MCF 10A (cell line): Measurements from ENCODE around the gene FAM180A. TPM values are rescaled to one million over a fixed set of nuclear protein-coding genes. Genes with fewer than 3 reads are reported as not detected.

Experiments used
- BruUV-seq: library from RNA; stranded (reverse); fragments of 400-500 nt; replicated peaks from 2 replicates; lab custom pipeline; 2021; lab: Mats Ljungman, UMichigan
- CTCF ChIA-PET: fragments of 300-600 bp; sonication (Branson Sonifier 250); formaldehyde crosslinking; extraction: SDS; loops from one replicate; lab custom pipeline; 2021; ENCODE audit warnings: antibody characterized with exemption, inconsistent platforms; lab: Yijun Ruan, JAX
- POLR2A ChIA-PET: fragments of 300-600, 350-650 bp; sonication (Branson Sonifier 250); formaldehyde crosslinking; extraction: SDS; loops from one replicate; lab custom pipeline; 2020; ENCODE audit warnings: antibody characterized with exemption, inconsistent platforms; lab: Yijun Ruan, JAX
- DNase-seq: peaks from one replicate; pipeline ENCODE4 v3.0.0-alpha.2; 2018; ENCODE audit not compliant: unreplicated experiment
- H3K27ac Mint-ChIP-seq: one replicate; pipeline ENCODE4 v1.8.0; 2022; ENCODE audit warnings: mild to moderate bottlenecking, low read depth, mixed read lengths; ENCODE audit not compliant: unreplicated experiment
- H3K27me3 Mint-ChIP-seq: one replicate; pipeline ENCODE4 v1.8.0; 2022; ENCODE audit warnings: mixed read lengths; ENCODE audit not compliant: insufficient read depth, unreplicated experiment
- H3K36me3 Mint-ChIP-seq: one replicate; pipeline ENCODE4 v1.8.0; 2022; ENCODE audit warnings: mild to moderate bottlenecking, moderate library complexity, mixed read lengths; ENCODE audit not compliant: insufficient read depth, unreplicated experiment
- H3K4me1 Mint-ChIP-seq: one replicate; pipeline ENCODE4 v1.8.0; 2022; ENCODE audit warnings: mixed read lengths; ENCODE audit not compliant: insufficient read depth, unreplicated experiment
- H3K4me3 Mint-ChIP-seq: one replicate; pipeline ENCODE4 v1.8.0; 2022; ENCODE audit warnings: mild to moderate bottlenecking, moderate library complexity, mixed read lengths; ENCODE audit not compliant: unreplicated experiment
- H3K9me3 Mint-ChIP-seq: one replicate; pipeline ENCODE4 v1.8.0; 2022; ENCODE audit warnings: mixed read lengths; ENCODE audit not compliant: unreplicated experiment
- intact Hi-C: fragments of 100-400 bp; cut with micrococcal nuclease; formaldehyde crosslinking; loops from 2 replicates; pipeline ENCODE4 v1.14.1; 2022
- total RNA-seq: library from RNA; stranded (reverse); gene quantifications from 2 replicates; pipeline ENCODE4 v1.2.3, GENCODE V29; 2022
- TF ChIP-seq, protein P1 (sequence below): fragments of 200-600 bp; IDR thresholded peaks from one replicate; pipeline ENCODE4 v1.8.0; 2022; ENCODE audit warnings: antibody characterized with exemption, mild to moderate bottlenecking; ENCODE audit not compliant: unreplicated experiment

The FAM180A gene
- total RNA-seq, 1 experiment from 2014 or later: not detected

DNA sequence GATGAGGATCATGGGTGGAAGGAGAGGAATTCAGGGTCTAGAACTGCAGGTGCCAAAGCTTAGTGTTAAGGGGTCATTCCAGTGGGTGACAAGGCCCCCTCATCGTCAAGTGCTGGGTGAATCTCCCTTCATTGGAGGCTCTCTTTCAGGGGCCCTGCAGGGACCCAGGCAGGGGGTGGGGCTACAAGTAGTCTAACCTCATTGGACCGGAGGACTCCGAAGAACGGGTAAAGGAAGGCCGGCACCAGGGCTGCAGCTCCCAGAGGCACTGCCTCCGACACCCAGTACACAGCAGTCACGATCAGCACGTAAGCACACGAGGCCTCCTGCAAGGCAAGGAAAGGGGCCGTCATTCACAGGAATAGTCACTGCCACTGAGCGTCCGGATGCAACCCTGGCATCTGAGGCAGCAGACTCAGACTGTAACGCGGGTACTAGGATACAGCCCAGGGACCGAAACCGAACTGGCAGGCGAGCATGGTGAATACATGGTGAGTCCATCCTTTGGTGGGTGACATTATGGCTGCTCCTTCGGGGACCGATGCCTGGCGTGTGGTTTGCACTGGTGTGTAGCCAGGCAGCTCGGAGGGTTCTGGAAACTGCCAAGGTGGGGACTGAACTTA lies 27.3 kb downstream of the FAM180A start:
- no peak for DNase-seq
- TF ChIP-seq, protein P1, sequence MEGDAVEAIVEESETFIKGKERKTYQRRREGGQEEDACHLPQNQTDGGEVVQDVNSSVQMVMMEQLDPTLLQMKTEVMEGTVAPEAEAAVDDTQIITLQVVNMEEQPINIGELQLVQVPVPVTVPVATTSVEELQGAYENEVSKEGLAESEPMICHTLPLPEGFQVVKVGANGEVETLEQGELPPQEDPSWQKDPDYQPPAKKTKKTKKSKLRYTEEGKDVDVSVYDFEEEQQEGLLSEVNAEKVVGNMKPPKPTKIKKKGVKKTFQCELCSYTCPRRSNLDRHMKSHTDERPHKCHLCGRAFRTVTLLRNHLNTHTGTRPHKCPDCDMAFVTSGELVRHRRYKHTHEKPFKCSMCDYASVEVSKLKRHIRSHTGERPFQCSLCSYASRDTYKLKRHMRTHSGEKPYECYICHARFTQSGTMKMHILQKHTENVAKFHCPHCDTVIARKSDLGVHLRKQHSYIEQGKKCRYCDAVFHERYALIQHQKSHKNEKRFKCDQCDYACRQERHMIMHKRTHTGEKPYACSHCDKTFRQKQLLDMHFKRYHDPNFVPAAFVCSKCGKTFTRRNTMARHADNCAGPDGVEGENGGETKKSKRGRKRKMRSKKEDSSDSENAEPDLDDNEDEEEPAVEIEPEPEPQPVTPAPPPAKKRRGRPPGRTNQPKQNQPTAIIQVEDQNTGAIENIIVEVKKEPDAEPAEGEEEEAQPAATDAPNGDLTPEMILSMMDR: no peak
- Mint-ChIP-seq H3K27ac (no peak overlapping the region), H3K36me3 (no peaks in the 10 kb centered on the region), H3K4me3 (no peak overlapping the region), H3K4me1 (no peaks in the 10 kb centered on the region), H3K27me3 (no peaks in the 10 kb centered on the region), H3K9me3 (no peaks in the 10 kb centered on the region)
- ChIA-PET POLR2A (interaction anchor here (1.5 kb wide), 1 partner anchor 24 kb away, joined by 3 read pairs; no protein-coding TSS in a partner anchor), CTCF (interaction anchor here (0.5 to 0.9 kb wide), 4 partner anchors 9 to 1154 kb away, joined by 3 to 5 read pairs (median 4); no protein-coding TSS in a partner anchor)
- intact Hi-C loops: no loop called here
- no TSS peak for BruUV-seq

DNA sequence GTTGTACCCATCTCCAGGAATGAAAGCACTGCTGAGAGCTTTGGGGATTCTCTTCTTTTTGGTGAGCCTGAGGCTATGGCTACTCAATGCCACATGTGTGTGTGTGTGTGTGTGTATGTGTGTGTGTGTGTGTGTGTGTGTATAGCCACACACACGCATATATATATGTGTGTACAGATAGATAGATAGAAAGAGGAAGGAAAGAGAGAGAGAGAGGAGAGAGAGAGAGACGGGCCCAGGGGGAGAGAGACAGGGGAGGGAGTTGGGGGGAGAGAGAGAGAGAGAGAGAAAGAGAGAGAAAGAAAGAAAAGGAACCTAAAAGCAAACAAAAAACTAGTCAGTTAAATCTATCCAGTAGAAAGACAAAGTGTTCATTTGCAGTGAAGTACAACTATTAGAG lies 28.9 kb downstream of the FAM180A start:
- BruUV-seq: no TSS peak
- intact Hi-C loops: no loop called here
- POLR2A ChIA-PET: interaction anchor here (1.0 kb wide), 1 partner anchor 15 kb away, joined by 5 read pairs; no protein-coding TSS in a partner anchor
- H3K4me3 Mint-ChIP-seq: no peak overlapping the region
- no peaks in the 10 kb centered on the region for H3K9me3 Mint-ChIP-seq
- DNase-seq: no peak
- TF ChIP-seq, protein P1: no peak
- H3K36me3 Mint-ChIP-seq: no peaks in the 10 kb centered on the region
- no peaks in the 10 kb centered on the region for H3K27me3 Mint-ChIP-seq
- H3K4me1 Mint-ChIP-seq: no peaks in the 10 kb centered on the region
- CTCF ChIA-PET: interaction anchor here (0.7 to 1.0 kb wide), 3 partner anchors 27 to 159 kb away, joined by 3 to 5 read pairs (median 4); no protein-coding TSS in a partner anchor
- no peak overlapping the region for H3K27ac Mint-ChIP-seq

DNA sequence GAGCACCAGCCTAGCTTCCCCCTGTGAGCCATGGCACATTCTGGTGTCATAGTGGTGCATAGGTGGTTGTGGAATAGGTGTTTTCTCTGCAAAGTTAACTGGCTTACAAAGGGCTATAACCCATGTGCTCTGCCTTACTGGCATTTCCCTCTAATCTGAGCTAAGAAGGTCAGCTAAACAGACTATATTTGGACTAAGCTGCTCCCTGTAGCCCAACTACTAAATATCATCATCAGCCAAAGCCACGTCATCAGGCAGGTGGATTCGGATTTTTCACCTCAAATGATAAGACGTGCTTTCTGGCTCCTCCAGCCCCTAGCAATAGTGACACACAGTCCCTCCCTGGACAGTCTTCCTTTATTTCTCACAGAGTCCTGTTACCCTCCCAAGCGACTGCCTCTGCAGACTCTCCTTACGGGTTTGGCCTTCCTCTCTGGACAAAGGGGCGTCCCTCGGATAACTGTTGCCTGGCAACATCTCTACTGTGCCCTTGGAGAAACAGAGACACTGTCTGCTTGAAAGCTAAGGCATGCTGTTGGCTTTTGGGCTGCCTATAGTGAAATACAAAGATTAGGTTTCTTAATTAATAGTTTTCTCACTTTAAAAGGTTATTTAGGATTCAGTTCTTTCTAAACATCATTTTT lies 29.7 kb downstream of the FAM180A start:
- no TSS peak for BruUV-seq
- Mint-ChIP-seq H3K9me3 (no peaks in the 10 kb centered on the region), H3K27me3 (no peaks in the 10 kb centered on the region), H3K4me3 (no peak overlapping the region), H3K27ac (no peak overlapping the region), H3K36me3 (no peaks in the 10 kb centered on the region), H3K4me1 (no peaks in the 10 kb centered on the region)
- ChIA-PET POLR2A (interaction anchor here (1.0 kb wide), 1 partner anchor 16 kb away, joined by 5 read pairs; no protein-coding TSS in a partner anchor), CTCF (interaction anchor here (0.7 to 1.0 kb wide), 2 partner anchors 27 to 47 kb away, joined by 3 to 4 read pairs; no protein-coding TSS in a partner anchor)
- TF ChIP-seq, protein P1: no peak
- DNase-seq: no peak
- intact Hi-C loops: no loop called here

DNA sequence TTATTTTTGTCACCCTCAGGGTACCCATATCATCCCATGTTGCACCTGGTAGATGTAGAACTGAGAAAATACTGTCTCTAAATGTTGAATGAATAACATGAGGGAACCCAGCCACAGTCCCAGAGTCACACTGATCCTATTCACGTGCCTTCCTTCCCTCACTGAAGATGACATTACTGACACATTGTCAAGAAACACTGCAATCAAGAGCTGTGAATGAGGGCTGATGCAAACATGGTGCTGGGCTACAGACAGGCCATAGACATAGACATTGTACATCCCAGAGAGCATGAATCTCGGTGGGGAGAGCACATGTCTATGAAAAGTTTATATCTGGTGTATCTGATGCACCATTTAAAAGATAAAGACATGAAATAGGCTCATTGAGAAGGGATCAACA lies 30.4 kb downstream of the FAM180A start:
- Mint-ChIP-seq H3K4me3 (no peak overlapping the region), H3K27ac (no peak overlapping the region)

More for the DNA sequence above, 30.4 kb downstream of the FAM180A start:
- Mint-ChIP-seq H3K27me3 (no peaks in the 10 kb centered on the region), H3K36me3 (no peaks in the 10 kb centered on the region), H3K4me1 (no peaks in the 10 kb centered on the region), H3K9me3 (no peaks in the 10 kb centered on the region)
- BruUV-seq: no TSS peak
- TF ChIP-seq, protein P1: no peak
- intact Hi-C loops: no loop called here
- POLR2A ChIA-PET: no interaction called here
- CTCF ChIA-PET: no interaction called here
- no peak for DNase-seq
